ENCODE results near the gene LILRA5.
"Not testable (repeated sequence)": the region's sequence is repeated elsewhere in the genome, so short reads cannot be mapped to it uniquely, and the experiment has no call there.

The LILRA5 gene

DNA sequence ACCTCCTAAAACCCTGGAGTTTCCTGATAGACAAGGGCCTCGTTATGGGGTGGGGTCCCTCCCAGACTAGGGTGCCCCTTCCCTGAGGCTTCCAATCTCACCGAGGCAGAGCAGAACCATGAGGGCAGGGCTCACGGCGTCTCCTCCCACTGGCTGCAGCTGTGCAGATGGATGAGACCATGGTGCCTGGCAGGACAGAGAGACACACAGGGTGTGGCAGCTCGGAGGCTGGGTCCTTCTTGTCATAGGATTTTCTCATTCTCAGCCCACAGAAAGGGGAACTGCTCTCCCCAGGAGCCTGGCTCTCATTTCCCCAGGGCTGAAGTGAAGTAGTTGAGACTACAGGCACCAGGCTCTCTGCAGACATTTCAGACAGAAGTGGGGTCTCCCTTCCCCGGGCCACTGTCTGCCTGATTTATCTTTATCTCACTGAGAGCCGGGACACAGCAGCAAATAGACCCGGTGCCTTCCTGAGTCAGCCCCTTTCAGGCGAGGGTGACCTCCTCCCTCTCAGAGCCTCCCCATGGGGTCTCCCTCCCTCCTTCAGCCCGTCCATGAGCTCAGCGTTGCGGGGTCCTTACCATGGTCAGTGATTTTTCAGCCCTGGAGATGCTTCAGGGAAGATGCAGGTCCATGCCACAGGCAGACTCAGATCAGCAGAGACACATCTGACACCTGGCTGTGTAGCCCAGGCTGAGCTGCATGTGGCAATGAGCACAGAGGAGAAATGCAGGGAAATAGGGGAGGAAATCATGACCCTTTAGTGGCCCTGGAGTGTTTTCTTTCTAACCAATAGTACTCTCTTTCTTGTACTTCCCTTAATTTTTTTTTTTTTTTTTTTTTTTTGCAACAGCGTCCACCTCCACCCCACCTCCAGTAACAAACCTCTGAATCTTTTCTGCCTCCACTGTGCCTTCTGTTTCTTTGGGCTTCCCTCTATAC lies at the start of gene LILRA5:
TSS of gene LILRA5 (minus strand) at position 731 of the 942 bp plus-strand sequence. CDS start at position 584, 147 bp downstream.
- no peak for DNase-seq

DNA sequence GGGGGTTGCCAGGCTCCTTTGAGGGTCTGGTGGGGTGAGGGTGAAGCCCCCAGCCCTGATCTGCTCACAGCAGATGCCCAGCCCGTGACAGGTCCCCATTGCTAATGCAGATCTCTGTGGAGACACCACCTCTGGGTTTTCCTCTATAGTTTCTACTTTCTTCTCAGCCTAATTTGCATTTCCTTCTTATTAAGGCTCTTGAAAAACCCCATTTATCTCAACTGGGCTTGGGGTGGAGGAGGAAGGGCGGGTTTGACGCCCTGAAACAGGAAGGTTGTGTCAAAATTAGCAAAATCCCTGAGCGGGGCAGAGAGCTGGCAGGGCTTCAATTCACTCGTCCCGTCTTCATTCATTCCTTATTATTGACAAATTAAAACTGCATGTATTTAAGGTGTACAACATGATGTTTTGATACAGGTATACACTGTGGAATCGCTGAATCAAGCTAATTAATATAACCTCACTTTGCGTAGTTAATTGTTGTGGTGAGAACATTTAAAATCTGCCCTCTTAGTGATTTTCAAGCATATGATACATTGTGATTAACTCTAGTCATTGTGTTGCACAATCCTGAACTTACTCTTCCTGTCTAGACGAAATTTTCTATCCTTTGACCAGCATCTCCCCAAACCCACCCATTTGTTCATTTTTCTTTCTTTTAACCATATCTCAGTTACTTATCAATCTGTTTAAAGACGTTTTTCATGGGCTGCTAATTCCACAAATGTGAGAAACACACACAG lies 48.9 kb upstream of the LILRA5 start:
- not testable (repeated sequence) for DNase-seq

DNA sequence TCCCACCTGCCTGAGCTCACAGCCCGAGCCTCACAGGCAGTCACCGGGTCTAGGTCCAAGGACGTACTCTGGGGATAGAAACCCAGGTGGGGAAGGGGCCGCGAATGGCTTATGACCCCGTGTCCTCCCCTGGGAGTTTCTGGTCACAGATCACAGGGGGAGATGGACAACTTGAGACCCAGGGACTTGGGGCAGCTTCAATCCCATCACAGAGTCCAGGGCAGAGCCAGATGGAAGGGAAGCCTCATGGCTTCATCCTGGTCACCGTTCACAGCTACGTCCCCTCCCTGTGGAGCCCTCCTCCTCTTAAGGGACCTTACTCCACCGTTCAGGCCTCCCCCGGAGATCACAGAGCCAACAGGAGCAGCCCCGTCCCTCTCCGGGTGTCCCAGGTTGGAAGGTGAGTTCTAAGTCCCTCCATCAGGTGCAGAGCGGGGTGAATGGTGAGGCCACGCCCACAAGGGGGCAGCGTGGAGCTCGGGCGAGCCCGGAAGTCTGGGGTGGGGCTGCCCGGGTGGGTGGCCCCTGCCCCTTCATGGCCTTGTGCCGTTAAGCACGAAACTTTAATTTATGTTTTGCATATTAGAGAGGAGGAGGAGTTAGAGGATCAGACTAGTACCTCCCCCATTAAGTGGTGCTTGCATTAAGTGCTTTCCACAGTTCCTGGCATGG lies 46.3 kb upstream of the LILRA5 start:
- not testable (repeated sequence) for DNase-seq

DNA sequence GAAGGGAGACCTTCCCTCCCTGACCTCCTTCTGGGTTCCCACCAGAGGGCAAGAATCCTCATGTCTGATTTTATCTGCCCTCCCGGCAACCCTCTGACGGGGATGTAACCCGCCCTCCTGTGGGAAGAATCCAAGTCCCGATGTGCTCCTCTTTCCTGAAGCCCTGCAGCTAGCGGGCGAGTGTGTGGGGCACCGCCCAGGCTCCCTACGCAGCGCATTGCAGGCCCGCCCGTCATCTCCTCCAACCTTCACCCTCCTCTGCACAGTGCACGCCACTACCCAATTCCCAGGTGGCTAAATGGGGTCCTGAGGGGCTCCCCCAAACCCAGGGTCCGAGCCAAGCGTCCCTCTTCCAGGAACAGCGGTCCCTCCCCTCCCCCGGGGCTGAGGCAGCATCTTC lies 44.4 kb upstream of the LILRA5 start:
- DNase-seq = no peak

DNA sequence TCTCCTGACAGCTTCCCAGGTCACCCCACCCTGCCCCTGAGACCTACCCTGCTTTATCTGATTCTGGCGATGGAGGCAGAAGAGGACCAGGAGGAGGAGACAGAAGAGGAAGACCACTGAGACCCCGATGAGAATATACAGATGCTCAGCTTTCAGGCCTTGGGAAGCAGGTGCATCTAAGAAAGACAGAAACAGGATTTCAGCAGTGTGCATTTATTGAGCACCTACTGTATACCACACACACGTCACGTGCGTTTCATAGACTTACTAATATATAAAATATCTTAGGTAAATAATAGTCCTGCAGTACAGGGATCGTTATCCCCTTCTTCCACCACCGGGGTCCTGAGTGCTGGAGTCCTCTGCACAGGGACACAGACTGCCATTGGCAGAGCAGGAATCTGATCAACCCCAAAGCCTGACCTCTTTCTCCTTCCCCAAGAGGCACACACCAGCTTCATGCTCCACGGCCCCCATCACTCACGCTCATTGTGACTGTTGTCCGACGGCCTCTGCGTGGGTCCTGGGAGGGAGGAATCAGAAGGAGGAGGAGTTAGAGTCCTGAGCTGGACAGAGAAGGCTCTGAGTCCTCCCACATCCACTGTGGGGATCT lies 43.6 kb upstream of the LILRA5 start:
- DNase-seq = no peak

DNA sequence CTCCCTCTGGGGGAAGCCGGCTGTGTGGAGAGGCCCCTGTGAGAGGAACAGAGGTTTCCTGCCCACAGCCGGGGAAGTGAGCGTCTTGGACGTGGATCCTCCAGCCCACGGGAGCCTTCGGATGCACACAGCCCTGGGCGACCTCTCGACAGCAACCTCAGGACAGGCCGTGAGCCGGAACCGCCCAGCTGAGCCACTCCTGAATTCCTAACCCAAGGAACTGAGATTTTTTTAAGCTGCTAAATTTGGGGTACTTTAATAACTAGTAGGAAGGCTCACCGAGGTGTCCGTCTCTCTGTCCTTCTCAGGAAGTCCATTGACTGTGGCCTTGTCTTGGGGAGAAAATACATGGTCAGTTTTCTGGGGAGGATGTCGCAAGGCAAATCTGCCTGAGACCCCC lies 42.7 kb upstream of the LILRA5 start:
- DNase-seq = no peak

DNA sequence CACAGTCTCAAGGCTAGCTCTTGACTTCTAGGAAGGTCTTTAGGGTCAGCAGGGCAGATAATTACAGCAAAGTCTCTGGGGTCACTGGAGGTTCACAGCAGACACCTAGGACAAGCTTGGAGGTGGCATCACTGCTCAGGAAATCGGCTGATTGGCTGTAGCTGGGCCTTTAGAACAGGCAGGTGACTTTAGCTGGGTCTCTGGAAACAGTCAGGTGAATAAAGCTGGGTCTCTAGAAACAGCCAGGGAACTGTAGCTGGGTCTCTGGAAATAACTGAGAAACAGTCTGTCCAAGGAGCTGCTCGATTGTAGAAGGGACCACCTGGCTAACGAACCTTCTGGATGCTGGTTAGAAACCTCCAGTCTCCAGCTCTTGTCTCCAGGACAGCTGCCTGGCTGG lies 41.8 kb upstream of the LILRA5 start:
- DNase-seq = no peak

DNA sequence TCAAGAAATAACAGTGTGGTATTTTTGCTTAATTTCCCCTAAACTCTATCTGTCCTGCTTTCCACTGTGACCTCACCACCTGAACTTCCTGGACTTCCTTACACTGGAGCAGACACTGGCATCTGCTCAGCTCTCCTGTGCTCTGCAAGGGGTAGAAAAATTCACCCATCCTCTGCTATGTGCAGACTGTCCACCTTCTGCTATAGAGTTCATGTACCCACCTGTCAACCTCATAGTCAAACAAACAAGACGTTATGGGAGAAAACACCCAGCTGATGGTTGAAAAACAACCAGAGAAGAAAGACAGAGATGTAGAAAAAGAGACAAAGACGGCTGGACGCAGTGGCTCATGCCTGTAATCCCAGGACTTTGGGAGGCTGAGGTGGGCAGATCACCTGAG lies 39.6 kb upstream of the LILRA5 start:
- no peak for DNase-seq

DNA sequence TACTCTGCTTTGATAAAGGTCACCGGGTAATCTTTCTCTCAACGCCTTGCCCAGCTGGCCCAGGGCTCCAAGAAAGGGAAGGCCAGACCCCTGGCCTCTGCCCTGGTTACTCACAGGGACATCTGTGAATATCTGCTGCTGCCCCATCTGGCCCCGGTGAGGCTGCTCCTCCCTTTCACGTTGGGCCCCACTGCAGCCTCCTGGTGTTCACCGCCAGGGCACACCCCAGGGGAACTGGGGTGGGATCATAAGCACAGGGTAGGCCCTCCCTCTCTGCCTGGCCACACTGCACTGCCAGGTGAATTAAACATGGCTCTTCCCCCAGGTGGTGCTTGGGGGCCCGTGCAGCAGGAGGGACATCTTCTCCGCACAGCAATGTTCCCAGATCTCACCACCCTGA lies 39.1 kb upstream of the LILRA5 start:
- DNase-seq = no peak

DNA sequence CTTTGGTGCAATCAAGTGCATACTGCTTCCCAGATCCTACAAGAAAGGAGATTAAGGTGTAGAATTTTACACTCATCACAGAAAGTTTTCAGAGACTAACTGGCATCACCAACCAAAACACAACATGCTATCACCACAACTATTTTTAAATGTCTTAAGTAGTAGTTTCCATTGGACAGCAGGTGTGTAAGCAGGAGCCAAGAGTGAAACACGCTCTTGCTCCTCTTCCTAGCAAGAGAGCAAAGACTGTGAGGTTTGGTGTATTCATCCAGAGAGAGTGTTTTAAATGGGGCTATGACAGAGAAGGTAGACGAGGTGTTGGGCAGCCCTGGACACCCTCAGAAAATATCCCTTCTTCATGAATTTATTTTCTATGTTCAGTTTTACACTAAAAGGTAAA lies 38.5 kb upstream of the LILRA5 start:
- no peak for DNase-seq

DNA sequence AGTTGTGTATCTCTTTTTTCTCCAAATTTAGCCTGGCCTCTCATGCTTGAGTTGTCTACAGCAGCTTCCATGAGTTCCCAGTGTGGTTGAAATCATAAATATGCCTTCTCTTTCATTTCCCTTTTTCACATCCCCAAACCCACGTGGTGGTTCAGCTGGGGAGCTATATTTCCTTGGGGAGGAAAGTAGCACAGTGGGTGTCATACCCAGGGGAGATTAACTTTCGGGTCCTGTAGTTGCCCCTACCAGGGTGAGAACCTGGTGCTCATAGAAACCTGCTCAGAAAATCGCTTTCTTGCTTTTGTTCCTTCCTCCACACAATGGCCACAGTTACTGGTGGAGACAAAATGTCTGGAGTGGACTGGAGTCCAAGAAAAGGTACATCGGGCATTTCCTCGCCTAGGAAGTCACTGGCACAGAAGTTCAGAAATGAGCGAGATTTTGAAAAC lies 33.0 kb upstream of the LILRA5 start:
- DNase-seq = no peak

DNA sequence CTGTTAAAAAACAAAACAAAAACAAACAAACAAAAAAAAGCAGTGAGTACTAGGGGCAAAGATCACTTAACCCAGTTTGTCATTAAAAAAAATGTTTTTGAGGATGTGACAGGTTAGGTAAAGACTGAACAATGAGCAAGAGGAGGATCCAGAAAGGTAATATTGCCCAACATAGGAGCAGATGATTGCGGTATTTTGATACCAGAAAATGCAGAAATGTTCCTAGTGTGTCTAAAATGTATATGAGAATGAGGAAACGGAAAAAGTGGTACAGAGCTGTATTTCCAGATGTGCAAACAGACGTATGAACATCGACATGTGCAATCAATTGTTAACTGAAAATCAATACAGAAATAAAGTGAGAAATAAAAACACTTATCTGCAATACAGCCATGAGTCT lies 30.9 kb upstream of the LILRA5 start:
- no peak for DNase-seq

DNA sequence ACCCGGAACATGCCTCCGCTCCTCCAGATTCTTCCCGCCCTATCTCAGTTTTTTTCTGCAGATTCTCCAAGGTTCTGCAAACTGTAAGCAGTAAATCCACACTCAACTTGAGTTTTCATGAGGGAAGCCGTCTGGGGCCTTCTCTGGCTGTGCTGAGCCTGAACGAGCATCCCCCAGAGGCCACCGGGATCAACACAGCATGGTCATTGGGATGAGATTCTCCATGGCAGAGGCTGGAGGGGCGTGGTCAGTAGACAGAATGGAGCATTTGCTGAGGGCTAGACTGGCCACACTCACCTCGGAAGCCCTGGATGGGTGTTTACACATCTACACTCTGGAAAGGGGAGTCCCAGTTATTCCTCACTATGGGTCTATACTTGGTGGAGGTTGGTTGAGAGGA lies 28.3 kb upstream of the LILRA5 start:
- no peak for DNase-seq

DNA sequence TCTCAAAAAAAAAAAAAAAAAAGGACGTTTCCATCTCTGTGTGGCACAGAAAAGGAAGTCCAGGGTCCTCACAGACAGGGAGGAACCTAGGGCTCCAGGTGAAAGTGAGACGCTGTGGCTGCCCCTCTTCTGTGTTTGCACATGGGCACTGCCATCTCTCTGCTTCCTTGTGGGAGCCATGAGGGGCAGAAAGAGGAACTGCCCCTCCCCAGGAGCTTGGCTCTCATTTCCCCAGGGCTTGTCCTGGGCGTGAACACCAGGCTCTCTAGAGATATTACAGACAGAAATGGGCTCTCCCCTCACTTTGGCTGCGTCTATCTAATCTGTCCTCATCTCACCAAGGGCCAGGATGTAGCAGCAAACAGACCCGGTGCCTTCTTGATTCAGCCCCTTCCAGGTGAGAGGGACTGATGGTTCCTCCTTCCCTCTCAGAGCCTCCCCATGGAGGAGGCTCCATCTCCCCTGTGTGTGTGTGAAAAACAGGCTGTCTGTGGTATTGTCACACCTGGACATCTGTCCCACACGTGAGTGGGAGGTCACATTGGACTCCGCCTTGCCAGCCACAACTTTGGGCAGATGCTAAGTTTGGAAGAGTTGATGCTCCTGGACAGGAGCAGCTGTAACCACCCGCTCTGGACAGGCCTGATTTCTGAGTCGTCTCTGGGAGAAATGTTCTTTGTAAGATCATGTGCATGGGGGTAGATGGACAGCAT lies 26.8 kb upstream of the LILRA5 start:
- DNase-seq = no peak

DNA sequence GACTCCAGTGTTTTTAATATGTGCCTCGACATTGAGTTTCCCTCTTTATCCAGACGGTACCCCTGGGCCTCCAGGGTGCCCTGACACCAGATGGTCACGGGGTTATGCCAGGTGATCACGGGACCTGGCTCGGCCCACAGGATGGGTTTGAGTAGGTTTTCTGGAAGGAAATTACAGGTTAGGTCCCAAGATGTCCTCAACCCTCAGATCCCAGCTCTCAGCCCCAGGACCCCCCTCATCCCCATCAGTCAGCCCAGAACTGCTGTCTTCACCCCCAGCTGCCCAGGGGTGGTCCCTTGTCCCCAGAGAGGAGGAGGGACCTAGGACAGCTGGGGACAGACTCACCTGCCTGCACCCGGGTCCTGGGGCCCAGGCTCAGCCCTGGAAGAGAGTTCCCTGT lies 25.6 kb upstream of the LILRA5 start:
- DNase-seq = no peak

DNA sequence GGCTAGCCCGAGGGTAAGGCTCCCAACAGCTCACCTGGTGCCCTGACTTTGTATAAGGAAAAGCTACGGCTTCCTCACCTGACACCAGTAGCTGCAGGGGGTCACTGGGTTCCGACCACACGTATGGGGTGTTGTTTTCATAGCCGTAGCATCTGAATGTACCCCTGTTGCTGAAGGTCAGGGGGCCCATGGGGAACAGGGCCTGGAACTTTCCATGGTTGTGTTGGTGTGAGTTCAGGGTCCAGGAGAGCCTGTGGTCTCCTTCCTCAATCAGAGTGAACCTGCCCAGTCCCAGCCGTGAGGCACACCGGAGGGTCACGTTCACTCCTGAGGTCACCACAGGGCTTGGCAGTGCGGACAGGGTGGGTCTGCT lies 24.9 kb upstream of the LILRA5 start:
- no peak for DNase-seq

DNA sequence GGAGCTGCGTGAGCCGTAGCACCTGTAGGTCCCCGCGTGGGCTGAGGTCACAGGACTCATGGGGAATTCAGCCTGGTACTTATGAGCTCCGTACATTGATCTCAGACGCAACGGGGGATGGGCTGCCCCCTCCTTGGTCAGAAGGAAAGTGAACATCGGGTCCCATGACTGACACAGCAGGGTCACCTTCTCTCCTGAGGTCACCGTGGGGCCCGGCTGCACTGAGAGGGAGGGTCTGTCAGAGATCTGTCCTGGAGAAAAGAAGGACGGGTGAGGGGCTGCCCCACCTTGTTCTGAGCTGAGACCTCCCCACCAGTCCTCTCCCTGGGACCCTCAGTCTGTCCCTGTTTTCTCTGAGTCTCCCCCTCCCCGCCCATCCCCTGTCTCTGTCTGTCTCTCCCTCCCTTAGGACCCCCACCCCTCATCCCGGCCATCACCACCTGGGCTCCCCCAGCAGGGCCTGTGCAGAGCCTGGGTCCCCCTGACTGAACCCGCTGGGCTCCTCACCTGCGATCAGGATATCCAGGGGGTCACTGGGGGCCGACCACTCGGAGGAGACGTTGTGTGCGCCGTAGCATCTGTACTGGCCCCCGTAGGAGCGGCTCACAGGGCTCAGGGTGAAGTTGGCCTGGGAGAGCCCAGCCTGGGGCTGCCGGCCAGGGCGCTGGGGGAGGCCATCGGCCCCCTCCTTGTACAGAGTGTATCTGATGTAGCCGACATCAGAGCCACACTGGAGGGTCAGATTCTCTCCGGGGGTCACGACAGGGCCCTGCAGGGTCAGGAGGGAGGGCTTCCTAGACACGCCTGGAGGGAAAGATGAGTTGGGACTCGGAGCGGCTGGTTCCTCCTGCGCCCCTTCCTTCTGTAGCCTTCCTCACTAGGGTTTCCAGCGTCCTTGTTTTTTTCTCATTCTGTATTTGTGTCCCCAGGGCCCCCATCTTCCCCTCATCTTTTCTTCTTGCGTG lies 24.2 kb upstream of the LILRA5 start:
- no peak for DNase-seq

DNA sequence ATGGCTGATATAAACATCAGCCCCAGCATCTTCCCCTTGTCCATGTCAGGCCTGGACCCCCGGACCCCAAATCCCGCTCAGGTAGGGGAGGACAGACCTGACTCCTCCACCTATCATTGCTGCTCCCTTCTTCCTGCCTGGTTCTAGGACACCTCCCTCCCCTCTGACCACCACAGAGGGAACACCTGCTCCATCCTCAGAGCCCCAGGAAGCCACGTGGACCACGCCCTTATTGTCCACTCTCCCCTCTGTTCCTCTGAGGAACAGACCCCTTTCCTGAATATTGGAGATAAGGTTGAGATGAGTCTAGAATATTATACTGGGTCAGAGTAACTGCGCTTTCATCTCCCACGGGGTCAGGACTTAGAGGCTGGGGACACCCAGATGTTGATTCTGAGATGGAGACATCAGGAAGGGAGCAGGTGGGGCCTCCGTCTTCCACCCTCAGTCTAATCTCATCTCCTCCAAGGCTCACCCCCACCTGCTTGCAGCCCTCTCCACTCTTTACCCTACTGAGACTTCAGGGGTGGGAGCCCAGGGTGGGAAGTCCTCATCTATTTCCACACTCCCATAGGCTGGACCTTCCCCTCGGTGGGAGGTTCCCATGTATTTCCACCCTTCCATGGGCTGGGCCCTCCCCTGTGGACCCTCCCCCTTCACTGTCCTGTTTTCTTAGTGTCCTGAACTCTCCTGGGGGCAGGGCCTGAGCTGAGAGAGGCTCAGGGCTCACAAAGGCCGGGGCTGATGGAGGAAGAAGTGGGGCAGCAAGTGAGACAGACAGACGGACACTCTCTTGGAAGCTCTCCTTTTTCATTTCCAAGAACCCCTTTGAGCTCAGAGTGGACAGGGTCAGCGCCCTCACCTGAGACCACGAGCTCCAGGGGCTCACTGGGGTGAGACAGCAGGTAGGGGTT lies 23.3 kb upstream of the LILRA5 start:
- DNase-seq = no peak

DNA sequence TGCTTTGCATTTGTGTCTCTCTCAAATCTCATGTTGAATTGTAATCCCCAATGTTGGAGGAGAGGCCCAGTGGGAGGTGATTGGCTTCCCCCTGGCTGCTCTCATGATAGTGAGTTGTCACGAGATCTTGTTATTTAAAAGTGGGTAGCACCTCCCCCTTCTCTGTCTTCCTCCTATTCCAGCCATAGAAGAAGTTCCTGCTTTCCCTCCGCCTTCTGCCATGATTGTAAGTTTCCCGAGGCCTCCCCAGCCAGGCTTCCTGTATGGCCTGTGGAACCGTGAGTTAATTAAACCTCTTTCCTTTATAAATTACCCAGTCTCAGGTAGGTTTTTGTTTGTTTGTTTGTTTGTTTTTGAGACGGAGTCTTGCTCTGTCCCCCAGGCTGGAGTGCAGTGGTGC lies 22.2 kb upstream of the LILRA5 start:
- DNase-seq = no peak
